Gastroesophageal sphincter (tissue), 4 donors: ENCODE results near the gene TMEM50A. TPM values are rescaled to one million over a fixed set of nuclear protein-coding genes. Genes with fewer than 3 reads are reported as not detected.
A peak's percentile ranks its signal among the peaks of the same experiment; 100 is the strongest.
"Not testable (repeated sequence)": the region's sequence is repeated elsewhere in the genome, so short reads cannot be mapped to it uniquely, and the experiment has no call there.

Experiments
- ATAC-seq: fragments of 150-250 bp; one replicate; pipeline ENCODE4 v1.9.1; 2016; ENCODE audit warnings: mild to moderate bottlenecking, moderate library complexity
- H3K27ac ChIP-seq, 4 donors: fragments of 200-600 bp; sonication (generic) in 3 of 4; 1 replicate in 3 of 4; 2 replicates in 1 of 4; pipeline ENCODE4 v1.5.1; 2016 to 2019
- H3K27me3 ChIP-seq: fragments of 200-600 bp; sonication (generic); one replicate; pipeline ENCODE4 v1.5.1; 2019
- H3K36me3 ChIP-seq, 2 donors: fragments of 200-600 bp; sonication (generic); one replicate each; pipeline ENCODE4 v1.5.1; 2019; ENCODE audit warnings: control low read depth in 1 of 2
- H3K4me1 ChIP-seq, 3 donors: fragments of 200-600 bp; sonication (generic); 1 replicate in 2 of 3; 2 replicates in 1 of 3; pipeline ENCODE4 v1.5.1; 2016 to 2019; ENCODE audit warnings: control low read depth in 2 of 3
- H3K4me3 ChIP-seq, 2 donors: fragments of 200-600 bp; sonication (generic); one replicate each; pipeline ENCODE4 v1.5.1; 2019; ENCODE audit warnings: mild to moderate bottlenecking in 1 of 2, moderate library complexity in 1 of 2
- H3K9me3 ChIP-seq, 3 donors: fragments of 200-600 bp; sonication (generic); one replicate each; pipeline ENCODE4 v1.5.1; 2017 to 2019; ENCODE audit warnings: control low read depth in 2 of 3
- EP300 ChIP-seq: sonication (generic); formaldehyde crosslinking; IDR thresholded peaks from one replicate; pipeline ENCODE4 v1.6.1; 2017; ENCODE audit warnings: antibody characterized with exemption, mild to moderate bottlenecking
- POLR2A ChIP-seq, 2 donors: fragments of 450-650 bp; IDR thresholded peaks; one replicate each; pipeline ENCODE4 v1.6.1; 2017; ENCODE audit warnings: antibody characterized with exemption in 2 of 2, mild to moderate bottlenecking in 2 of 2, moderate library complexity in 1 of 2
- POLR2AphosphoS5 ChIP-seq: sonication (generic); formaldehyde crosslinking; IDR thresholded peaks from one replicate; pipeline ENCODE4 v1.6.1; 2017; ENCODE audit warnings: antibody characterized with exemption
- WGBS, 2 donors: methylation state at CpG; one replicate each; pipeline ENCODE4 v1.1.5; 2018; ENCODE audit warnings: low coverage in 1 of 2; 5-methylcytosine and 5-hydroxymethylcytosine counted together
- total RNA-seq, 4 donors: library from RNA; depleted of rRNA; stranded (reverse); fragments of >200 nt; gene quantifications; one replicate each; pipeline ENCODE4 v1.1.0, GENCODE V29; 2016
- TF ChIP-seq, protein P1 (sequence below), 4 experiments: fragments of 200-600 bp in 2 of 4; fragments of 450-650 bp in 2 of 4; sonication (generic) in 1 of 4; IDR thresholded peaks; one replicate each; pipeline ENCODE4 v1.5.1; 2017 to 2019; ENCODE audit warnings: antibody characterized with exemption in 4 of 4, mild to moderate bottlenecking in 2 of 4, moderate library complexity in 2 of 4

The TMEM50A gene
- total RNA-seq, 4 donors from 2014 or later, result 82.6 to 170 (median 88.8) TPM

DNA sequence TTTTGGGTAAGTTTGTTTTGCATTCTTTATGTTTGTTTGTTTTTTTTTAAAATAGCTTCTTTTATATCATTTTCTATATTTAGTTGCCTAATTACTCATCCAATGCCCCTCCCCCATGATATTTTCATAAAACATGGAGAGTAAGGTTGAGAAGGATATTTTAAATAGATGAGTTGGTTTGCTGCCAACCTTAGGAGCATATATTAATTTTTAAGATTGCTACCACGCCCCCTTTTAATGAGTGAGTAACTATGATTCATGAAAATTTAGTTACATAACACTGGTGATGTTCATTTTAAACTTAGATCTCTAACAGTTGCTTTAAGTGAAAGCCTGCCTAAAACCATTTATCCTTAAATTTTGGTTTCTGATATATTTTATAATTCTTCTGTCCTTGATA lies 18.7 kb downstream of the TMEM50A start:
- no peak for ATAC-seq
- no peak overlapping the region for H3K4me3 ChIP-seq
- no peaks in the 10 kb centered on the region for H3K4me1 ChIP-seq
- 73 to 74% methylated on average over 1 of the region's 1 CpG for WGBS, 2 donors
- H3K36me3 ChIP-seq, result peaks cover 0 to 99% of the 10 kb centered on the region in 2 donors
- no peak for TF ChIP-seq POLR2AphosphoS5
- TF ChIP-seq, protein P1, sequence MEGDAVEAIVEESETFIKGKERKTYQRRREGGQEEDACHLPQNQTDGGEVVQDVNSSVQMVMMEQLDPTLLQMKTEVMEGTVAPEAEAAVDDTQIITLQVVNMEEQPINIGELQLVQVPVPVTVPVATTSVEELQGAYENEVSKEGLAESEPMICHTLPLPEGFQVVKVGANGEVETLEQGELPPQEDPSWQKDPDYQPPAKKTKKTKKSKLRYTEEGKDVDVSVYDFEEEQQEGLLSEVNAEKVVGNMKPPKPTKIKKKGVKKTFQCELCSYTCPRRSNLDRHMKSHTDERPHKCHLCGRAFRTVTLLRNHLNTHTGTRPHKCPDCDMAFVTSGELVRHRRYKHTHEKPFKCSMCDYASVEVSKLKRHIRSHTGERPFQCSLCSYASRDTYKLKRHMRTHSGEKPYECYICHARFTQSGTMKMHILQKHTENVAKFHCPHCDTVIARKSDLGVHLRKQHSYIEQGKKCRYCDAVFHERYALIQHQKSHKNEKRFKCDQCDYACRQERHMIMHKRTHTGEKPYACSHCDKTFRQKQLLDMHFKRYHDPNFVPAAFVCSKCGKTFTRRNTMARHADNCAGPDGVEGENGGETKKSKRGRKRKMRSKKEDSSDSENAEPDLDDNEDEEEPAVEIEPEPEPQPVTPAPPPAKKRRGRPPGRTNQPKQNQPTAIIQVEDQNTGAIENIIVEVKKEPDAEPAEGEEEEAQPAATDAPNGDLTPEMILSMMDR (IDR thresholded peaks at IDR 0.05), result no peak
- TF ChIP-seq EP300, result no peak
- TF ChIP-seq POLR2A (IDR thresholded peaks at IDR 0.05), result no peak
- H3K27me3 ChIP-seq, result no peaks in the 10 kb centered on the region
- no peaks in the 10 kb centered on the region for H3K9me3 ChIP-seq
- H3K27ac ChIP-seq, result no peak overlapping the region

DNA sequence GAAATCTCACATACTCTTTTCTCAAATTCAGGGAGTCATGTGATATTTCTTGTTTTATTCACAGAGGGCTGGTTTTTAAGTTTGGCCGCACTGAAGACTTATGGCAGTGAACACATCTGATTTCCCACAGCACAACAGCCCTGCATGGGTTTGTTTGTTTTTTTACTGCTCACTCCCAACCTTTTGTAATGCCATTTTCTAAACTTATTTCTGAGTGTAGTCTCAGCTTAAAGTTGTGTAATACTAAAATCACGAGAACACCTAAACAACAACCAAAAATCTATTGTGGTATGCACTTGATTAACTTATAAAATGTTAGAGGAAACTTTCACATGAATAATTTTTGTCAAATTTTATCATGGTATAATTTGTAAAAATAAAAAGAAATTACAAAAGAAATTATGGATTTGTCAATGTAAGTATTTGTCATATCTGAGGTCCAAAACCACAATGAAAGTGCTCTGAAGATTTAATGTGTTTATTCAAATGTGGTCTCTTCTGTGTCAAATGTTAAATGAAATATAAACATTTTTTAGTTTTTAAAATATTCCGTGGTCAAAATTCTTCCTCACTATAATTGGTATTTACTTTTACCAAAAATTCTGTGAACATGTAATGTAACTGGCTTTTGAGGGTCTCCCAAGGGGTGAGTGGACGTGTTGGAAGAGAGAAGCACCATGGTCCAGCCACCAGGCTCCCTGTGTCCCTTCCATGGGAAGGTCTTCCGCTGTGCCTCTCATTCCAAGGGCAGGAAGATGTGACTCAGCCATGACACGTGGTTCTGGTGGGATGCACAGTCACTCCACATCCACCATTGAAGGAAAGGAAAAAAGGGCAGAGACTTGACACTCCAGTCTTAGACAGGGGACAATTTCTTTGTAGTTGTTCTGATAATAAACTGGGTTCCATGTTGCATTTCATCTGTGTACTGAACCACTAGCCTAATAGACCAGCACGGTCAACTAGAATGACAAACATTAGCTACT lies 22.8 kb downstream of the TMEM50A start:
- Histone ChIP-seq H3K4me3 (no peak overlapping the region), H3K4me1 (no peaks in the 10 kb centered on the region), H3K36me3 (peaks cover 0 to 61% of the 10 kb centered on the region in 2 donors), H3K9me3 (no peaks in the 10 kb centered on the region), H3K27me3 (no peaks in the 10 kb centered on the region), H3K27ac (peak overlapping the region in 1 of 4 donors; percentile 9)
- WGBS, 2 donors, result 75 to 81% methylated on average over 6 to 7 of the region's 7 CpGs
- ATAC-seq, result no peak
- TF ChIP-seq, protein P1 (IDR thresholded peaks at IDR 0.05), result no peak
- no peak for TF ChIP-seq POLR2A (IDR thresholded peaks at IDR 0.05)
- no peak for TF ChIP-seq EP300
- no peak for TF ChIP-seq POLR2AphosphoS5

DNA sequence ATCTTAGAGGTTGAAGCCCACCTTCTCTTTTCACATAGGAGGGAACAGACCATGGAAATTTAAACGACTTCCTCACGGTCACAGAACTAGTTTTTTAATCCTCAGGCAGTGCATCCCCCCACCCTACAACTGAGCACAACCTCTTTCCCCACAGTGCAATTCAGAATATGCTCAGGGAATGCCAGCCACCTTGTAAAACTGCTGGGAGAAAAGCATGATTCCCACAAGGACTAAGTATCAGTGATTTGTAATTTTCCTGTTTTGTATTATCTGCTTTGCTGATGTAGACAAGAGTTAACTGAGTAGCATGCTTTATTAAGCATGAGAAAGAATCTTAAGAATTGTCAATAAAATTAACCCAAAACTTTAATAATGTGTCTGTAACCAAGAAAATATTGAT lies 23.8 kb downstream of the TMEM50A start:
- WGBS, 2 donors, result 67 to 94% methylated on average over 2 of the region's 2 CpGs

DNA sequence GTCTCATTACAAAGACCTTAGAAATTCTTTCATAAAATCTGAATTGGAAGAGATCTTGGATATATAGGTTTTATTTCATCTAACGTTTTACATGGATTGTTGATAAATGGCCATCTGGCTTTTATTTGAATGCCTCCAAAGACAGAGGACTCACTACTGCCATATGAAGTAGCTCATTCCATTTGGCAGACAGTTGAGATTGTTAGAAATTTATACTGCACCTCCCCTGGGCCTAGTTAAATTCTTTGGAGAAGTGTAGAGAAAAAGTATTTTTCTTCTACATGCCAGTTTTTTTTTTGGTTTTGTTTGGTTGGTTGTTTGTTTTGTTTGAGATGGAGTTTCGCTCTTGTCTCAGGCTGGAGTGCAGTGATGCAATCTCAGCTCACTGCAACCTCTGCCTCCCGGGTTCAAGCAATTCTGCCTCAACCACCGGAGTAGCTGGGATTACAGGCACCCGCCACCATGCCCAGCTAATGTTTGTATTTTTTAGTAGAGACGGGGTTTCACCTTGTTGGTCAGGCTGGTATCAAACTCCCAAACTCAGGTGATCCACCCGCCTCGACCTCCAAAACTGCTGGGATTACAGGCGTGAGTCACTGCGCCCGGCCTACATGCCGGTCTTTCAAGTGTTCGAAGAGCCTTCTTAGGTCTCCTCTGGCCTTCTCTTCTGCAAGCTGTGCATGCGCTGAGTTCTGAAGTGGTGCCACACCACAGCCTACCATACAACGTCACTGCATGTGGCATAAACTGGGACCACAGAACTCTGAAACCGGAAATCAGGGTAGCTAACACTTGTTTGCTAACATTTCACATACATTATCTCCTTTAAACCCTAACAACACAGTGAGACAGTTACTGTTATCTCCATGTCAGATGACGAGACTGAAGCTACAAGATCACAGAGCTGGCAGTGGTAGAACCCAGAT lies 24.8 kb downstream of the TMEM50A start:
- H3K36me3 ChIP-seq, result peaks cover 0 to 41% of the 10 kb centered on the region in 2 donors
- H3K4me3 ChIP-seq, ATAC-seq, H3K27me3 ChIP-seq, H3K9me3 ChIP-seq, H3K4me1 ChIP-seq, H3K27ac ChIP-seq: not testable (repeated sequence)
- no CpG with 5 or more reads among the region's 17 CpGs for WGBS, 2 donors

More for the DNA sequence above, 23.8 kb downstream of the TMEM50A start:
- Histone ChIP-seq H3K27ac (peak overlapping the region in 1 of 4 donors; percentile 9), H3K36me3 (peaks cover 0 to 51% of the 10 kb centered on the region in 2 donors), H3K9me3 (no peaks in the 10 kb centered on the region), H3K4me3 (no peak overlapping the region), H3K27me3 (no peaks in the 10 kb centered on the region), H3K4me1 (no peaks in the 10 kb centered on the region)
- no peak for ATAC-seq
- TF ChIP-seq, protein P1 (IDR thresholded peaks at IDR 0.05), result no peak
- TF ChIP-seq POLR2A (IDR thresholded peaks at IDR 0.05) (no peak), EP300 (no peak), POLR2AphosphoS5 (no peak)

DNA sequence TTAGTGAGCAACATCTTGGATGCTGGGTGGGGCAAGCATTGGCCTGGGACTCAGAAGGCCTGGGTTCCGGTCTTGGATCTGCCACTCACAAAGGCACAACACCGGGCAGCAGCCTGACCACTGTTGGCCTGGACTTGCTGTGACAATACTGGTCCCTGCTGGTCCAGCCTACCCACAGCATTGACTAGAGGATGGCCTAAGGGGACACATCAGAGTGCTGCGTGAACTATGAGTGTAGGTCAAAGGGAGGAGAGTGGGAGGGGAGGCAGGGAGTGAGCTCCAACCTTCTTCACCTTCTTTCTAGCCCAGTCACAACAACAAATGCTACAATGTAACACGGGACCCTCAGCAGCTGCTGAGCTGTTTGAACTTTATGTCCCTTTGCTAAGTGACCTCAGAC lies 31.1 kb downstream of the TMEM50A start:
- Histone ChIP-seq H3K27ac (no peak overlapping the region), H3K27me3 (no peaks in the 10 kb centered on the region), H3K4me3 (no peak overlapping the region), H3K36me3 (no peaks in the 10 kb centered on the region), H3K4me1 (no peaks in the 10 kb centered on the region), H3K9me3 (no peaks in the 10 kb centered on the region)
- TF ChIP-seq POLR2A (IDR thresholded peaks at IDR 0.05) (no peak), EP300 (no peak), POLR2AphosphoS5 (no peak)
- TF ChIP-seq, protein P1 (IDR thresholded peaks at IDR 0.05), result no peak
- 55 to 75% methylated on average over 2 to 3 of the region's 4 CpGs for WGBS, 2 donors
- no peak for ATAC-seq

DNA sequence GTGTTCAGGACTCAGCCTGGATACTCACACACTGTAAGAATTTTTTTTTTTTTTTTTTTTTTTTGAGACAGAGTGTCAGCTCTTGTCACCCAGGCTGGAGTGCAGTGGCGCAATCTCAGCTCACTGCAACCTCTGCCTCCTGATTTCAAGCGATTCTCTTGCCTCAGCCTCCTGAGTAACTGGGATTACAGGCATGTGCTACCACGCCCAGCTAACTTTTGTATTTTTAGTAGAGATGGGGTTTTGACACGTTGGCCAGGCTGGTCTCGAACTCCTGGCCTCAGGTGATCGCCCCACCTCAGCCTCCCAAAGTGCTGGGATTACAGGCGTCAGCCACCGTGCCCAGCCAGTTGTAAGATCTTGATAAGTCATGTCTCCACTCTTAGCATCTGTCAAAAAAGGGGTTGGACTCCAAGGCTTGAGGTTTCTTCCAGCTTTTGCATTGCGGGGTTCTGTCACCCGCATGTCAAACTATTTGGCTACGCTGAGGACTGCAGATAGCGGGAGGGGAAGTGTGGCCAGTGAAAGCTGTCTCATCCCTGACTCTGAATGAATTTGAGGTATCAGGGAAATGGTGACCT lies 31.6 kb downstream of the TMEM50A start:
- not testable (repeated sequence) for H3K4me1 ChIP-seq, H3K9me3 ChIP-seq, H3K27me3 ChIP-seq, H3K4me3 ChIP-seq, ATAC-seq, H3K27ac ChIP-seq, H3K36me3 ChIP-seq
- WGBS, 2 donors, result 87 to 92% methylated on average over 2 to 3 of the region's 12 CpGs

DNA sequence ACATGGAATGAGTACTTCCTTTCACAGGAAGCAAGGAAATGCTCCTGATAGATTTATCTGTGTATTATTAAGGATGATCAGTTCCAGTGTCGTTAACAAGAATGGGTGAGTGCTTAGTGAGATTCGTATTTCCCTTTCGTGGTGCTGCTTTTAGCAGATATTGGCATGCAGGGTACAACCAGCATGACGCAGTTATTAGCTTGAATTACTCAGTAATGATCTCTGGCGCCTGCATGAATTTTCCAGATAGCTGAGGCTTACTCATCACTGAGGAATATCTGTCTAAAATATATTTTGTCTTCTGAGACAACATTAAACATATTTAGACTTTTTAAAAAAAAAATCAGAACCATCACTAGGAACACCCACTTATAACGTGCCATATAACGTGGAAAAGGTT lies 33.6 kb downstream of the TMEM50A start:
- ATAC-seq, H3K27me3 ChIP-seq, H3K27ac ChIP-seq, H3K4me3 ChIP-seq, H3K9me3 ChIP-seq, H3K4me1 ChIP-seq, H3K36me3 ChIP-seq: not testable (repeated sequence)
- 58 to 71% methylated on average over 7 of the region's 7 CpGs for WGBS, 2 donors
